IMR-90 (cell line): Measurements from ENCODE around the gene LYRM4. TPM values are rescaled to one million over a fixed set of nuclear protein-coding genes. Genes with fewer than 3 reads are reported as not detected.

Experiments
- ATAC-seq: fragments of 200-7000 bp; cut with Tn5 transposase; 2 replicates; pipeline ENCODE4 v1.9.1; 2020; ENCODE audit warnings: low read depth, mild to moderate bottlenecking, moderate library complexity
- BruUV-seq: library from RNA; stranded (reverse); fragments of 400-500 nt; replicated peaks from 2 replicates; lab custom pipeline; 2021; lab: Mats Ljungman, UMichigan
- CTCF ChIA-PET: fragments of 300-600 bp; formaldehyde crosslinking; extraction: SDS; loops from one replicate; lab custom pipeline; 2021; ENCODE audit warnings: antibody characterized with exemption; lab: Yijun Ruan, JAX
- POLR2A ChIA-PET: fragments of 300-600 bp; sonication (Branson Sonifier 250); formaldehyde crosslinking; loops from one replicate; lab custom pipeline; 2022; ENCODE audit warnings: antibody characterized with exemption; ENCODE audit not compliant: unreplicated experiment; lab: Charles Lee
- DNase-seq: peaks from one replicate; pipeline ENCODE4 v3.0.0; 2013
- H2AFZ ChIP-seq: replicated peaks from 2 replicates; pipeline ENCODE3; 2013; ENCODE audit warnings: low read length, mild to moderate bottlenecking; ENCODE audit not compliant: poor library complexity
- H2AK5ac ChIP-seq: 2 replicates; pipeline ENCODE4 v1.6.1; 2013; ENCODE audit warnings: low read depth, low read length, inconsistent platforms
- H2AK9ac ChIP-seq: replicated peaks from 2 replicates; pipeline ENCODE3; 2013; ENCODE audit warnings: mild to moderate bottlenecking, low read depth, low read length, moderate library complexity; ENCODE audit not compliant: poor library complexity
- H2BK120ac ChIP-seq: 2 replicates; pipeline ENCODE4 v1.6.1; 2013; ENCODE audit warnings: low read depth, low read length, inconsistent platforms
- H2BK15ac ChIP-seq: 3 replicates; pipeline ENCODE4 v1.6.1; 2013; ENCODE audit warnings: low read depth, low read length, inconsistent platforms
- H2BK20ac ChIP-seq: 2 replicates; pipeline ENCODE4 v1.6.1; 2013; ENCODE audit warnings: low read depth, mild to moderate bottlenecking, inconsistent platforms, low read length, moderate library complexity
- H2BK5ac ChIP-seq: 2 replicates; pipeline ENCODE4 v1.6.1; 2013; ENCODE audit warnings: mild to moderate bottlenecking, low read depth, low read length, inconsistent platforms; ENCODE audit not compliant: poor library complexity, severe bottlenecking
- H3K14ac ChIP-seq: replicated peaks from 2 replicates; pipeline ENCODE4 v1.6.1; 2013; ENCODE audit warnings: low read depth, low read length, inconsistent platforms
- H3K18ac ChIP-seq: 2 replicates; pipeline ENCODE4 v1.6.1; 2013; ENCODE audit warnings: low read depth, low read length, control low read depth
- H3K23ac ChIP-seq: 2 replicates; pipeline ENCODE4 v1.6.1; 2013; ENCODE audit warnings: low read depth, low read length, inconsistent platforms
- H3K27ac ChIP-seq: 2 replicates; pipeline ENCODE4 v1.5.1; 2013; ENCODE audit warnings: mild to moderate bottlenecking, control low read depth, low read length; ENCODE audit not compliant: insufficient read depth
- H3K27me3 ChIP-seq: 2 replicates; pipeline ENCODE4 v1.6.1; 2013; ENCODE audit warnings: low read length; ENCODE audit not compliant: control insufficient read depth, insufficient read depth
- H3K36me3 ChIP-seq: 2 replicates; pipeline ENCODE4 v1.6.1; 2013; ENCODE audit warnings: low read length, mixed read lengths; ENCODE audit not compliant: control insufficient read depth, insufficient read depth
- H3K4ac ChIP-seq: 2 replicates; pipeline ENCODE4 v1.6.1; 2013; ENCODE audit warnings: low read depth, low read length, inconsistent platforms
- H3K4me1 ChIP-seq: 2 replicates; pipeline ENCODE4 v1.6.1; 2013; ENCODE audit warnings: low read length, mixed read lengths; ENCODE audit not compliant: control insufficient read depth, insufficient read depth
- H3K4me2 ChIP-seq: 2 replicates; pipeline ENCODE4 v1.6.1; 2013; ENCODE audit warnings: low read depth, mild to moderate bottlenecking, control low read depth, low read length, moderate library complexity
- H3K4me3 ChIP-seq: 2 replicates; pipeline ENCODE4 v1.5.1; 2013; ENCODE audit warnings: low read depth, mild to moderate bottlenecking, control low read depth, low read length, moderate library complexity; ENCODE audit not compliant: insufficient read depth
- H3K56ac ChIP-seq: 2 replicates; pipeline ENCODE4 v1.6.1; 2013; ENCODE audit warnings: low read length, inconsistent platforms; ENCODE audit not compliant: insufficient read depth; ENCODE audit errors: extremely low read depth
- H3K79me1 ChIP-seq, 2 experiments: 2 replicates each; pipeline ENCODE4 v1.6.1; 2013; ENCODE audit warnings: low read length in 2 of 2, inconsistent platforms in 1 of 2, low read depth in 1 of 2
- H3K9ac ChIP-seq: 2 replicates; pipeline ENCODE4 v1.6.1; 2013; ENCODE audit warnings: low read depth, low read length, control low read depth
- H3K9me1 ChIP-seq: 2 replicates; pipeline ENCODE4 v1.6.1; 2013; ENCODE audit warnings: low read length, inconsistent platforms; ENCODE audit not compliant: insufficient read depth
- H3K9me3 ChIP-seq: 2 replicates; pipeline ENCODE4 v1.6.1; 2013; ENCODE audit warnings: low read length; ENCODE audit not compliant: control insufficient read depth, insufficient read depth
- H4K20me1 ChIP-seq: 2 replicates; pipeline ENCODE4 v1.6.1; 2013; ENCODE audit warnings: low read length, inconsistent platforms; ENCODE audit not compliant: insufficient read depth
- H4K5ac ChIP-seq: 2 replicates; pipeline ENCODE4 v1.6.1; 2013; ENCODE audit warnings: mild to moderate bottlenecking, low read depth, low read length, control low read depth
- H4K8ac ChIP-seq, 2 experiments: 2 replicates each; pipeline ENCODE4 v1.6.1; 2013; ENCODE audit warnings: low read depth in 2 of 2, low read length in 2 of 2, control low read depth in 1 of 2, inconsistent platforms in 1 of 2
- H4K91ac ChIP-seq: 2 replicates; pipeline ENCODE4 v1.6.1; 2013; ENCODE audit warnings: low read depth, low read length, inconsistent platforms; ENCODE audit not compliant: insufficient read depth
- BHLHE40 ChIP-seq: fragments of 150-350 bp; IDR thresholded peaks from 2 replicates; pipeline ENCODE4 v1.6.1; 2016; ENCODE audit warnings: mild to moderate bottlenecking, low read depth, low read length
- CEBPB ChIP-seq: IDR thresholded peaks from 2 replicates; pipeline ENCODE4 v1.6.1; 2012; ENCODE audit warnings: low read depth, low read length, improper control_type of control experiment
- CHD1 ChIP-seq: IDR thresholded peaks from 2 replicates; pipeline ENCODE4 v1.6.1; 2012; ENCODE audit warnings: low read depth, low read length, improper control_type of control experiment
- FOS ChIP-seq: fragments of 150-350 bp; IDR thresholded peaks from 2 replicates; pipeline ENCODE4 v1.6.1; 2016; ENCODE audit warnings: low read depth, low read length
- MAFK ChIP-seq: IDR thresholded peaks from 2 replicates; pipeline ENCODE4 v1.6.1; 2012; ENCODE audit warnings: low read depth, low read length, improper control_type of control experiment
- MAZ ChIP-seq: IDR thresholded peaks from 2 replicates; pipeline ENCODE4 v1.6.1; 2012; ENCODE audit warnings: low read depth, mild to moderate bottlenecking, low read length, improper control_type of control experiment, moderate library complexity, borderline replicate concordance
- MXI1 ChIP-seq: IDR thresholded peaks from 2 replicates; pipeline ENCODE4 v1.6.1; 2012; ENCODE audit warnings: low read depth, mild to moderate bottlenecking, low read length, moderate library complexity, borderline replicate concordance
- NFE2L2 ChIP-seq: fragments of 150-350 bp; IDR thresholded peaks from 2 replicates; pipeline ENCODE4 v1.6.1; 2016; ENCODE audit warnings: low read depth, mild to moderate bottlenecking, low read length
- POLR2A ChIP-seq: IDR thresholded peaks from 2 replicates; pipeline ENCODE4 v1.6.1; 2012; ENCODE audit warnings: mild to moderate bottlenecking, low read depth, low read length
- RAD21 ChIP-seq: IDR thresholded peaks from 2 replicates; pipeline ENCODE4 v1.6.1; 2012; ENCODE audit warnings: low read length, improper control_type of control experiment
- RCOR1 ChIP-seq: IDR thresholded peaks from 2 replicates; pipeline ENCODE4 v1.6.1; 2012; ENCODE audit warnings: mild to moderate bottlenecking, low read length, improper control_type of control experiment; ENCODE audit not compliant: insufficient replicate concordance
- RFX5 ChIP-seq: IDR thresholded peaks from 2 replicates; pipeline ENCODE4 v1.8.0; 2012; ENCODE audit warnings: low read depth, mild to moderate bottlenecking, low read length, moderate library complexity
- SMC3 ChIP-seq: fragments of 150-350 bp; IDR thresholded peaks from 2 replicates; pipeline ENCODE4 v1.6.1; 2016; ENCODE audit warnings: low read depth, mild to moderate bottlenecking, antibody characterized with exemption, low read length, moderate library complexity
- USF2 ChIP-seq: fragments of 150-350 bp; IDR thresholded peaks from 2 replicates; pipeline ENCODE4 v1.6.1; 2017; ENCODE audit warnings: mild to moderate bottlenecking, antibody characterized with exemption, low read length, low read depth
- WGBS, 2 experiments: methylation state at CpG; one replicate each; pipeline versions ENCODE4 v1.1.5 to v1.1.7; 2013; ENCODE audit warnings: missing lambda C conversion rate in 2 of 2; ENCODE audit not compliant: insufficient read length in 1 of 2; ENCODE audit errors: extremely low coverage in 2 of 2; 5-methylcytosine and 5-hydroxymethylcytosine counted together
- dilution Hi-C: fragments of 300-500 bp; cut with HindIII; formaldehyde crosslinking; loops from one replicate; pipeline ENCODE4 v1.14.3; 2018; ENCODE audit warnings: low sequenced_read_pairs; ENCODE audit not compliant: unreplicated experiment
- in situ Hi-C: fragments of 300-500 bp; cut with MboI; formaldehyde crosslinking; loops from 3 replicates; pipeline ENCODE4 v1.14.3; 2019; ENCODE audit warnings: low sequenced_read_pairs, inconsistent platforms, mixed read lengths
- intact Hi-C: fragments of 100-400 bp; cut with micrococcal nuclease; formaldehyde crosslinking; loops from 2 replicates; pipeline ENCODE4 v1.10.0; 2022
- polyA plus RNA-seq, 3 experiments: library from polyadenylated mRNA; depleted of rRNA; stranded (reverse); fragments of >200 nt; gene quantifications; 2 replicates each; pipeline ENCODE4 v1.2.3, GENCODE V29; 2012; ENCODE audit warnings: low replicate concordance in 1 of 3
- total RNA-seq: library from RNA; depleted of rRNA; stranded (reverse); fragments of >200 nt; gene quantifications from 2 replicates; pipeline ENCODE4 v1.2.3, GENCODE V29; 2012
- TF ChIP-seq, protein P1 (sequence below): fragments of 150-350 bp; IDR thresholded peaks from 2 replicates; pipeline ENCODE4 v1.6.1; 2016; ENCODE audit warnings: low read depth, mild to moderate bottlenecking, low read length, moderate library complexity, borderline replicate concordance

The LYRM4 gene
- total and polyA plus RNA-seq, 2 of the 4 experiments (the other 2 are of a cell fraction) = 11.5 to 26.6 TPM

- H3K14ac ChIP-seq = no peak overlapping the region
- WGBS, 2 experiments = 10% methylated on average over 5 of the region's 10 CpGs; no CpG with 5 or more reads in 1 of the 2 experiments
- no peak overlapping the region; the same call in 2 of the 3 replicates for H2BK15ac ChIP-seq
- 0 out of 2 replicates have a peak, but pooled peaks cover 2% of the 10 kb centered on the region for H3K36me3 ChIP-seq
- BruUV-seq = no TSS peak
- H2BK120ac ChIP-seq = no peak overlapping the region; the same call in 1 of the 2 replicates
- H3K18ac ChIP-seq = no peak overlapping the region
- no peaks in the 10 kb centered on the region for H3K27me3 ChIP-seq
- H3K27ac ChIP-seq = no peak overlapping the region
- H3K9me1 ChIP-seq = peaks cover 18% of the 10 kb centered on the region; the same call in 1 of the 2 replicates
- no peak overlapping the region for H3K4me2 ChIP-seq
- no peak overlapping the region for H3K4me3 ChIP-seq
- DNase-seq (peak; percentile 78), ATAC-seq (peak; percentile 78)
- peaks cover 0 to 7% of the 10 kb centered on the region in 2 experiments; a peak in 2 of 4 replicates for H3K79me1 ChIP-seq
- CTCF ChIA-PET = interaction anchor here (0.6 to 2.5 kb wide), 9 partner anchors 9 to 244 kb away, joined by 3 to 15 read pairs (median 4); no protein-coding TSS in a partner anchor
- H3K23ac ChIP-seq = 0 out of 2 replicates have a peak overlapping the region, but pooled peaks have one; percentile 15
- H2AK9ac ChIP-seq = peak overlapping the region; percentile 49
- in situ Hi-C loops (loop anchor here (25.0 kb wide), 1 partner anchor 1323 kb away; no protein-coding TSS in a partner anchor), intact Hi-C loops (loop anchor here (1.0 to 2.0 kb wide), 2 partner anchors 71 to 188 kb away; no protein-coding TSS in a partner anchor), dilution Hi-C loops (no loop called here)
- H3K9me3 ChIP-seq = no peaks in the 10 kb centered on the region
- peak overlapping the region; percentile 12; the same call in 1 of the 2 replicates for H2AK5ac ChIP-seq
- H3K4ac ChIP-seq = peak overlapping the region; percentile 30; the same call in 1 of the 2 replicates
- no peak overlapping the region for H4K8ac ChIP-seq
- H3K4me1 ChIP-seq = peaks cover 8% of the 10 kb centered on the region; the same call in 1 of the 2 replicates
- 0 out of 2 replicates have a peak overlapping the region, but pooled peaks have one; percentile 8 for H2BK20ac ChIP-seq
- POLR2A ChIA-PET = no interaction called here
- 0 out of 2 replicates have a peak overlapping the region, but pooled peaks have one; percentile 26 for H3K56ac ChIP-seq
- no peak overlapping the region for H4K5ac ChIP-seq
- H2BK5ac ChIP-seq = no peak overlapping the region
- no peaks in the 10 kb centered on the region for H4K20me1 ChIP-seq
- H2AFZ ChIP-seq = peak overlapping the region; percentile 53
- no peak overlapping the region for H4K91ac ChIP-seq
- H3K9ac ChIP-seq = no peak overlapping the region
- TF ChIP-seq MXI1 (no peak), BHLHE40 (peak; percentile 15; the same call in 1 of the 2 replicates), CEBPB (no peak), NFE2L2 (no peak), MAFK (no peak), FOS (no peak), SMC3 (peak; percentile 59; the same call in 1 of the 2 replicates), RAD21 (peak; percentile 82), CHD1 (no peak), MAZ (no peak), POLR2A (no peak), RCOR1 (no peak), USF2 (no peak), RFX5 (no peak)
- TF ChIP-seq, protein P1, sequence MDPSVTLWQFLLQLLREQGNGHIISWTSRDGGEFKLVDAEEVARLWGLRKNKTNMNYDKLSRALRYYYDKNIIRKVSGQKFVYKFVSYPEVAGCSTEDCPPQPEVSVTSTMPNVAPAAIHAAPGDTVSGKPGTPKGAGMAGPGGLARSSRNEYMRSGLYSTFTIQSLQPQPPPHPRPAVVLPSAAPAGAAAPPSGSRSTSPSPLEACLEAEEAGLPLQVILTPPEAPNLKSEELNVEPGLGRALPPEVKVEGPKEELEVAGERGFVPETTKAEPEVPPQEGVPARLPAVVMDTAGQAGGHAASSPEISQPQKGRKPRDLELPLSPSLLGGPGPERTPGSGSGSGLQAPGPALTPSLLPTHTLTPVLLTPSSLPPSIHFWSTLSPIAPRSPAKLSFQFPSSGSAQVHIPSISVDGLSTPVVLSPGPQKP = no peak
Observed at GRCh38 chr6:5214570-5215052, 46.1 kb downstream of the LYRM4 start.
